Parathyroid adenoma (tissue), 2 donors: ENCODE measurements around the gene ITSN2.

Experiments
- H2AFZ ChIP-seq: fragments of 300-600 bp; sonication (generic); one replicate; pipeline ENCODE4 v1.7.0; 2017; ENCODE audit warnings: antibody characterized with exemption, mild to moderate bottlenecking
- H3K27ac ChIP-seq: fragments of 300-600 bp; sonication (generic); one replicate; pipeline ENCODE4 v1.7.0; 2017
- H3K27me3 ChIP-seq: fragments of 300-600 bp; sonication (generic); one replicate; pipeline ENCODE4 v1.7.0; 2017; ENCODE audit warnings: low read length; ENCODE audit not compliant: control insufficient read depth, insufficient read depth
- H3K36me3 ChIP-seq: fragments of 300-600 bp; sonication (generic); one replicate; pipeline ENCODE4 v1.7.0; 2017; ENCODE audit warnings: low read length; ENCODE audit not compliant: control insufficient read depth, insufficient read depth
- H3K4me1 ChIP-seq: fragments of 300-600 bp; sonication (generic); one replicate; pipeline ENCODE4 v1.7.0; 2017; ENCODE audit warnings: control low read depth
- H3K4me2 ChIP-seq: fragments of 300-600 bp; sonication (generic); one replicate; pipeline ENCODE4 v1.7.0; 2017; ENCODE audit warnings: low read length
- H3K4me3 ChIP-seq: fragments of 300-600 bp; sonication (generic); one replicate; pipeline ENCODE4 v1.7.0; 2017; ENCODE audit warnings: low read depth, low read length
- H3K79me2 ChIP-seq: fragments of 300-600 bp; sonication (generic); one replicate; pipeline ENCODE4 v1.7.0; 2017; ENCODE audit warnings: control low read depth
- H3K9ac ChIP-seq: fragments of 300-600 bp; sonication (generic); one replicate; pipeline ENCODE4 v1.7.0; 2017; ENCODE audit warnings: mild to moderate bottlenecking
- H3K9me3 ChIP-seq: fragments of 300-600 bp; sonication (generic); one replicate; pipeline ENCODE4 v1.7.0; 2017; ENCODE audit warnings: low read length; ENCODE audit not compliant: control insufficient read depth
- TF ChIP-seq, protein P1 (sequence below): fragments of 300-600 bp; sonication (generic); IDR thresholded peaks from one replicate; pipeline ENCODE4 v1.7.0; 2017; ENCODE audit warnings: antibody characterized with exemption, mild to moderate bottlenecking
- donor health status: primary hyperparathyroidism.

The ITSN2 gene

GRCh38 chr2:24225499-24226242 lies 134.7 kb downstream of the ITSN2 start:
- Histone ChIP-seq H3K4me2 (no peak overlapping the region), H3K36me3 (no peaks in the 10 kb centered on the region), H3K27me3 (no peaks in the 10 kb centered on the region), H3K27ac (no peak overlapping the region), H3K9ac (no peak overlapping the region), H2AFZ (no peak overlapping the region), H3K9me3 (no peaks in the 10 kb centered on the region), H3K4me1 (no peaks in the 10 kb centered on the region), H3K79me2 (no peaks in the 10 kb centered on the region), H3K4me3 (no peak overlapping the region)
- TF ChIP-seq, protein P1, sequence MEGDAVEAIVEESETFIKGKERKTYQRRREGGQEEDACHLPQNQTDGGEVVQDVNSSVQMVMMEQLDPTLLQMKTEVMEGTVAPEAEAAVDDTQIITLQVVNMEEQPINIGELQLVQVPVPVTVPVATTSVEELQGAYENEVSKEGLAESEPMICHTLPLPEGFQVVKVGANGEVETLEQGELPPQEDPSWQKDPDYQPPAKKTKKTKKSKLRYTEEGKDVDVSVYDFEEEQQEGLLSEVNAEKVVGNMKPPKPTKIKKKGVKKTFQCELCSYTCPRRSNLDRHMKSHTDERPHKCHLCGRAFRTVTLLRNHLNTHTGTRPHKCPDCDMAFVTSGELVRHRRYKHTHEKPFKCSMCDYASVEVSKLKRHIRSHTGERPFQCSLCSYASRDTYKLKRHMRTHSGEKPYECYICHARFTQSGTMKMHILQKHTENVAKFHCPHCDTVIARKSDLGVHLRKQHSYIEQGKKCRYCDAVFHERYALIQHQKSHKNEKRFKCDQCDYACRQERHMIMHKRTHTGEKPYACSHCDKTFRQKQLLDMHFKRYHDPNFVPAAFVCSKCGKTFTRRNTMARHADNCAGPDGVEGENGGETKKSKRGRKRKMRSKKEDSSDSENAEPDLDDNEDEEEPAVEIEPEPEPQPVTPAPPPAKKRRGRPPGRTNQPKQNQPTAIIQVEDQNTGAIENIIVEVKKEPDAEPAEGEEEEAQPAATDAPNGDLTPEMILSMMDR = no peak

GRCh38 chr2:24222946-24223345 lies 137.4 kb downstream of the ITSN2 start:
- Histone ChIP-seq H3K4me1 (no peaks in the 10 kb centered on the region), H3K36me3 (no peaks in the 10 kb centered on the region), H3K27ac (no peak overlapping the region), H3K9ac (no peak overlapping the region), H3K79me2 (no peaks in the 10 kb centered on the region), H3K9me3 (no peaks in the 10 kb centered on the region), H3K4me2 (no peak overlapping the region), H3K27me3 (no peaks in the 10 kb centered on the region), H2AFZ (no peak overlapping the region), H3K4me3 (no peak overlapping the region)
- TF ChIP-seq, protein P1 = no peak

- TF ChIP-seq, protein P1 = no peak
- H3K27ac ChIP-seq = no peak overlapping the region
- no peaks in the 10 kb centered on the region for H3K27me3 ChIP-seq
Observed at GRCh38 chr2:24221343-24222050, 138.8 kb downstream of the ITSN2 start.

GRCh38 chr2:24220554-24221291 lies 139.6 kb downstream of the ITSN2 start:
- Histone ChIP-seq H3K79me2 (no peaks in the 10 kb centered on the region), H3K4me3 (no peak overlapping the region), H3K27me3 (no peaks in the 10 kb centered on the region), H3K4me2 (no peak overlapping the region), H3K27ac (no peak overlapping the region), H3K4me1 (no peaks in the 10 kb centered on the region), H3K36me3 (no peaks in the 10 kb centered on the region), H3K9me3 (no peaks in the 10 kb centered on the region), H2AFZ (no peak overlapping the region), H3K9ac (no peak overlapping the region)
- TF ChIP-seq, protein P1 = no peak

More at GRCh38 chr2:24221343-24222050, 138.8 kb downstream of the ITSN2 start:
- no peak overlapping the region for H3K4me2 ChIP-seq
- no peak overlapping the region for H3K4me3 ChIP-seq
- no peak overlapping the region for H2AFZ ChIP-seq
- no peaks in the 10 kb centered on the region for H3K9me3 ChIP-seq
- H3K4me1 ChIP-seq = no peaks in the 10 kb centered on the region
- H3K36me3 ChIP-seq = no peaks in the 10 kb centered on the region
- no peaks in the 10 kb centered on the region for H3K79me2 ChIP-seq
- no peak overlapping the region for H3K9ac ChIP-seq
